A204.1 (cell line): ENCODE results near the gene DQX1.
A peak's percentile ranks its signal among the peaks of the same experiment; 100 is the strongest.
"Not testable (repeated sequence)": the region's sequence is repeated elsewhere in the genome, so short reads cannot be mapped to it uniquely, and the experiment has no call there.

Experiments used
- FAIRE-seq: peaks from 2 replicates; lab custom pipeline; 2012; peaks lifted over from hg19 to GRCh38; lab: Jason Lieb, UNC

The DQX1 gene

DNA sequence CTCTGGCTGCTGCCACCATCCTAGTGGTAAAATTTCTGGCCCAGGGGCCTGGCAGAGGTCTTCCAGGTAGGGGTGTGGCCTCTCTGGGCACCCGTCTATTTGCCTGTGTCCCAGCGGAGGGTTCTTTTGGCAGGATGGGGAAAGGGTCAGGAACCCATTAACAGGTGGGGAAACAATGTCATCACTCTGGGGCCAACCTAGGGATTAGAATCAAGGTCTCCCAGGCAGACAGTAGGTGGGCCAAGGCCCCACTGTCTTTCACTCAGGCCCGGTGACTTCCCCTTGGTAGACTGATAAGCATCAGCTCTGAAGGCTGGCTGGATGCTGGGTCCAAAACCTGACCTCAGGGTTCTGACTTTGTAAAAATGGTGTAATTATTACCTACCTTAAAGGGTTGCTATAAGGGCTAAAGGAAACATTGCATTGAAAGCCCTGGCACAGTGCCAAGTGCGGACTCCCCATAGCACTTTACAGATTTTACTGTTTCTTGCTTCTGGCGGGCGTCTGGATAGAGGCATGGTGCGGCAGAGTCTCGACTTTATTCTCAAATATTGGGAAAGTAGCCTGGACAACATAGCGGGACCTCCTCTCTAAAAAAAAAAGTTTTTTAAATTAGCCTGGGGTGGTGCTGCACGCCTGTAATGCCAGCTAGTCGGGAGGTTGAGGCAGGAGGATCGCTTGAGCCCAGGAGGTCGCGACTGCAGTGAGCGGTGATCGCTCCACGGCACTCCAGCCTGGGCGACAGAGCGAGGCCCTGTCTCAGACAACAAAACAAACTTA, 28.8 kb downstream of the DQX1 start:
- FAIRE-seq = no peak

DNA sequence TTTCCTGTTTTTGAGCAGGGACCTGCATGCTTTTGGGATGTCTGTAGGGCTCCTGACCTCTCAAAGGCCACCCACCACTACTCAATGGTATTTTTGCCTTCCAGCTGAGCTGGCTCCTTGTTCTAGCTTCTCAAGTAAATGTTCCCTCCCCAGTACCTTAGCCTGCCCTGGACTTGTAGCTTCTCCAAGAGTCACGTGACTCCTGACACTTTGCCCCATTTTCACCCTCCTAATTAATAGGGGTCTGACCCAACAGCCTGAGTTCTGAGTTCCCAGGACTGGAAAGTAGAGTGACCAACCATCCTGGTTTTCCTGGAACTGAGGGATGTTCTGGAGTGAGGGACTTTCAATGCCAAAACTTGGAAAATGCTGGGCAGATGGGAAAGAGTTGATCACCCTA, 30.6 kb downstream of the DQX1 start:
- FAIRE-seq = no peak

DNA sequence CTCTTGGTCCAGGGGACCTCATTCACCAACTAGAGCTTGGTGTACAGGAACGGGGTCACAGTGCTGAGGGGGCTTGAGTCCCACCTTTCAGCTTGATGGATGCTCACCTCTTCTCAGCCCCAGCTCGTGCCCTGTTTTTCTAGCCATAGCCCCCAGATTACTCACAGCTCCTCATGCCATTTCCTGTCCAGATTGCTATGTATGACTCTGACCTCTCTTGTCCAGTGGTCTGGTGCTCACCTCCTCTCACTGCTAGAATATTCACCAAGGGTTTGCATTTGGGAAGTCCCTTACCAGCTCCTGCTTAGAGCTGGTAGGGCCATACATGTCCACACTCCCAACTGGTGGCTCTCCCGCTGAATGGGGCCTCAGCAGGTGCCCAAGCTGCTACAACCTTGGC, 32.5 kb downstream of the DQX1 start:
- FAIRE-seq = no peak

DNA sequence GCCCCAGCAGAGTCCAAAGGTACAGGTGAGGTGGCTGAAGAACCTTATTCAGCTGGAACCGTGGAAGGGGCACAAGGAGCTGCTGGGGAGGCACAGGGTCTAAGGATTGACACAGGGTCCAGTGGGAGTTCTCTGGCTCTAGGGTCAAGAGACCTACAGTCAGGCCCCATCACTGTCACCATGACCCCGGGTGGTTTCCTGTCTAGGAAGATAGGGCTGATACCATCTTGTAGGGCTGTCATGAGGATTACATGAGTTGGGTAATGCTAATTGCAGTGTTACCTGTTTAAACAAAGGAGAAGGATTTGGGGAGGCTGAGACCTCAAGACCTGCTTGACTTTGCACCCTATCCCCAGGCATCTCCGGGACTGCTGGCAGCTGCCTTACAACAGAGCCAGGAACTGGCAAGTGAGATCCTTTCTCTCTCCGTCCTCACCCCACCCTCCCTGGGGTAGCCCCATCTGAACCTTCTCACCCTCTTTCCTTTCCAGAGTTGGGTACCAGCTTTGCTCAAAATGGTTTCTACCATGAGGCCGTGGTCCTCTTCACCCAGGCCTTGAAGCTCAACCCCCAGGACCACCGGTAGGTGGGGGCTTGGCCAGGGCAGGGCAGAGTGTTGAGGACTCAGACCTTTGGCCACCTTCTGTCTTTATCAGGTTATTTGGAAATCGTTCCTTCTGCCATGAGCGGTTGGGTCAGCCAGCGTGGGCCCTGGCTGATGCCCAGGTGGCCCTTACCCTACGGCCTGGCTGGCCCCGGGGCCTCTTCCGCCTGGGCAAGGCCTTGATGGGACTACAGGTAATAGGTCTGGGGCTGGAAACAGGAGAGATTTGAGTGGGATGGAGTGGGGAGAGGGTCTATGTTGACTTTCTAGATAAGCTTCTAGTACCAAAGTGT, 34.1 kb downstream of the DQX1 start:
- no peak for FAIRE-seq

DNA sequence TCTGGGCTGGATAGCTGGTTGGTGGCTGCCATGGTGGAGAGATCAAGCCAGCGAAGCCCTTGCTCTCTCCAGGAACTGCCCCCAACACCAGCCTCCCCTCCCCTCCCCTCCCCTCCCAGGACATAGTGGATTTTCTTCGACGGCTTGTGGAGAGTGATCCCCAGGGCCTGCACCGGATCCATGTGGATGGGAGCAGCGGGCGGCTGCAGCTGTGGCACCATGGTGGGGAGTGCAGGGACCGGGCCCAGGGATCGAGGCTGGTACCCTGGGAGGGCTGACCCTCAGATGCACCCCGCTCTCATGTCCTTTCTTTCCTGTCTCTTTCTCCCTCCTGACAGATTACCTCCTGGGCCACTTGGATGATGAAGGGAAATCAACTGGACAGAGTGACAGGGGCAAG, 36.1 kb downstream of the DQX1 start:
- FAIRE-seq = no peak

DNA sequence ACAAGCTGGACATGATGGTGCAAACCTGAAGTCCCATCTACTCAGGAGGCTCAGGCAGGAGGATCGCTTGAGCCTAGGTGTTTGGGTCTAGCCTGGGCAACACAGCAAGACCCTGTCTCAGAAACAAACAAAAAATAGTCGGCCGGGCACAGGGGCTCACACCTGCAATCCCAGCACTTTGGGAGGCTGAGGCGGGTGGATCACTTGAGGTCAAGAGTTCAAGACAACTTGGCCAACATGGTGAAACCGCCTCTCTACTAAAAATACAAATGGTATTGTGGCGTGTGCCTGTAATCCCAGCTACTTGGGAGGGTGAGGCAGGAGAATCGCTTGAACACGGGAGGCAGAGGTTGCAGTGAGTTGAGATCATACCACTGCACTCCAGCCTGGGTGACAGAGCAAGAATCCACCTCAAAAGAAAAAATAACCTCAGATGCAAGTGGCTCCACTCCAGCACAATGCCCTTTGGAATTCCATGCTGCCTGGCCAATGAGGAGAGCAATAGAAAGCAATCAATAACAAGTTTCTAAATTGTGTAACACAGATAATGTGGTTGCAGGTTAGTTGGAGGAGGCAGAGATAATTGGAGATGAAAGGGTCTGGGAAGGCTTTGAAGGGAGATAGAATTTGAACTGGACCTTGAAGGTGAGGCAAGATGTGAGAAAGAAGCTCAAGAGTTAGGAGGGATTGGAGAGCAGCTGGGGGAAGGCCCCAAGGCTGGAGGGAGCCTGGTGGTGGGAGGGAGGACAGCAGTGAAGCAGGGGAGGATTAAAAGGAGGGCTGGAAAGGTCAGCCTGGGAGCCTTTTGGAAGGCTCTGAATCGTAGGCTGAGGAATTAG, 37.2 kb downstream of the DQX1 start:
- no peak for FAIRE-seq

DNA sequence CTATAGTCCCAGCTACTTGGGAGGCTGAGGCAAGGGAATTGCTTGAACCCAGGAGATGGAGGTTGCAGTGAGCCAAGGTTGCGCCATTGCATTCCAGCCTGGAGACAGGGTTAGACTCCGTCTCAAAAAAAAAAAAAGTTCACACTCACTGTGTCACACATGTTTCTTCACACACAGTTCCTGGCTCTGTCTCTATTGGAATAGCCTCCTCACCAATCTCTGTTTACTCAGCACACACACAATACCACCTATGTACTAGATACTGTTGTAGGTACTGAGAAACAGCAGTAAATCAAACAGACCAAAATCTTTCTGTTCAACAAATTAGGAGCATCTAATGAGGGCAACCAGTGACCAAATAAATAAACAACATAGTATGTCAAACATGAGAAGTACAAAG, 39.9 kb downstream of the DQX1 start:
- no peak for FAIRE-seq

DNA sequence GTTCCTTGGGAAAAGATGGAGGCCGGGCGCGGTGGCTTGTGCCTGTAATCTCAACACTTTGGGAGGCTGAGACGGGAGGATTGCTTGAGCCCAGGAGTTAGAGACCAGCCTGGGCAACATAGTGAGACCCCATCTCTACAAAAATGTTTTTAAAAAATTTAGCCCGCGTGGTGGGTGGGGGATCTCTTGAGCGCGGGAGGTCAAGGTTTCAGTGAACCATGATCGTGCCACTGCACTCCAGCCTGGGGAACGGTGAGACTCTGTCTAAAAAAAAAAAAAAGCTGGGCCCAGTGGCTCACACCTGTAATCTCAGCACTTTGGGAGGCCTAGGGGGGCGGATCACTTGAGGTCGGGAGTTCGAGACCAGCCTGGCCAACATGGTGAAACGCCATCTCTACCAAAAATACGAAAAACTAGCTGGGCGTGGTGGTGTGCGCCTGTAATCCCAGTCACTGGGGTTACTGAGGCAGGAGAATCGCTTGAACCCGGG, 42.3 kb downstream of the DQX1 start:
- not testable (repeated sequence) for FAIRE-seq

DNA sequence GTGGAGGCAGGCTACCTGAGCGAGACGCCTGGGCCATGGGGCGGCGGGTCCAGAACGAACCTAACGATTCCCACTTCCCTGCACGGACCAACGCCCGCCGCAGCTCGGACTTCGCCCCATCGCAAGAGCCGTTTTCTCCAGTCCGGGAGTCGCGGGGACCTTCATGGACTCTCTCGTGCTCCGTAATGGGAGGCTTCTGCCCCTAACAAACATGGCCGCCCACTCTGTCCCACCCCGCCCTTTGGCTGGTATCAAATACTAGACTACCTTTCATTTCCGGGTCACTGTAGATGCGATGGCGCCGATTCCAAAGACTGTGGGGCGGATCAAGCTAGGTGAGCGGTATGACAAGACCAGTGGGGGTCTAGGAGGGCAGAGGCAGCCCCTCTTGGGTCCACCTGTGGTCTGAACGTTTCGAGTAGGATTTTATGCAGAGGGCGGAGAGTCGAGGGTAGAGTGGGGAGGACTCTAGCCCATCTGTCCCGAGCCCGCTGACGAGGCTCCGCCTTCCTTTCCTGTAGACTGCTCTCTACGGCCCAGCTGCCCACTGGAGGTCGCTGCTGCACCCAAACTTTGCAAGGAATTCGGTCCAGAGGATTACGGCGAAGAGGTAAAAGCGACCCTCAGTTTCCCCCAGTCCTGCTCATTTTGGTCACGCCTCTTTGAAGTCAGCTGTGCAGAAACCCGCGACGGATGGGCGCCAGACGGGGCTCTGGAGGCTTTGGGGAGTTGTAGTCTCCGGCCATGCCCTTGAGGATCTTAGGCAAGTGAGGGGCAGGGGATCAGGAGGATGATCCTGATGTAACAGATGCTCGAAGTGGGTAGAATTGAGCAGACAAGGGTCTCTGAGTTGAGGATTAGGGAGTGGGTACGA, 43.0 kb downstream of the DQX1 start, which contains the start of the genes CCDC142 and TTC31:
Gene CCDC142, minus strand, starts transcription at position 198 of the 874 bp plus-strand sequence. Its CDS starts 161 bp downstream, at position 37.
Gene TTC31, plus strand, starts transcription at position 281 of the 874 bp plus-strand sequence. Its CDS starts 15 bp downstream, at position 296.
- FAIRE-seq = peak; percentile 57

DNA sequence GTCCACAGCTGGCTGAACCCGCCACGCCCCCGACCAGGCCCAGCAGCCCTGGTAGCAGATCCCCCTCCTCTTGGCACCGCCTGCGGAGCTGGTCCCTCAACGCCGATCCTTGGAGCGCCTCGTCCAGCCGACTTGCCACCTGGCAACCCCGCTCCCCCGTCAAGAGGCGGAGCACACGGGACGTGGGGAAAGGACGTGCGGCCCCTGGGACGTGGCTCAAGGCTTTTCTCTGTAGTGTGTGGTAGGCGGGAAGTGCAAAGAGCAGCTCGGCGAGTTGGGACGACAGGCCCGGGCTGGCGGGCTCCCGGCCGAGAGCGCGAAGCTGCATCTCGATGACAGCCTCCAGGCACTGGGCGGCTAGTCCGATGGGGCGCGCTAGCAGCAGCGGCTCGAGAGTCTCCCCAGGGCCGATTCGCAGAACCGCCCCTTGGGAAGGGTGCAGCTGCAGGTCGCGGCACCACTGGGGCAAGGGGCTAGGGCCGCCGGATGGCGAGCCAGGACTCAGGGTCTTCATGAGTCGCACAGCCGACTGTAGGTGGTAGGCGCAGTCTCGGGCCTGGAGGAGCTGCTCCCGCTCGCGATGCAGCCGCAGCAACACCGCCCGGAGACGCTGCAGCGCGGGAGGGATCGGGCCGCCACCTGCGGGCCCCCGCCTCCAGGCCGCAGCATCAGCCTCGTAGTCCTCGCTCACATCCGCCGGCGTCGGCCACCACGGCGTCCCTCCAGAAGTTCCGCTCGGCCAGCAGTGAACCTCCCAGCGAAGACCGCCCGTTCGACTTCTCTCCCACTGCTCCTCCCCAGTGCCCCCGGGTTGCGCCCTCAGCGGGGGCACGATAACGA, 43.9 kb downstream of the DQX1 start:
- no peak for FAIRE-seq

DNA sequence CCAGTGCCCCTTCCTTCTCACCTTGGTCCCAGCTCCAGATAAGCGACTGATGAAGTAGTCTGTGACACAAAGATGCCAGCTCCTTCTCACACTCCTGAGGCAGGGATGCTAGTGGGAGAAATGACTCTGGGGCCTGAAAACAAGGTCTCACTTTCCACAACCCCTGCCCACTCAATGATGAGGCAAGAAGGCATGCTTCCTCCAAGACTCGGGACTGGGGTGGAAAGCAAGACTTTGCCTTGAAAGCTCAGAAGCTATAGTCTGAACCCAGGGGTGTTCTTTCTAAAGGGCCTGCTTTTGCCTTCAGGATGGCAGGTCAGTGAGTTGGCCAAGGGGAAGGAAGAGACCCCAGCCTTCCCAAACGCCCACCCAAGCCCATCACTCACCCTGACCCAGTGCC, 44.6 kb downstream of the DQX1 start:
- no peak for FAIRE-seq

DNA sequence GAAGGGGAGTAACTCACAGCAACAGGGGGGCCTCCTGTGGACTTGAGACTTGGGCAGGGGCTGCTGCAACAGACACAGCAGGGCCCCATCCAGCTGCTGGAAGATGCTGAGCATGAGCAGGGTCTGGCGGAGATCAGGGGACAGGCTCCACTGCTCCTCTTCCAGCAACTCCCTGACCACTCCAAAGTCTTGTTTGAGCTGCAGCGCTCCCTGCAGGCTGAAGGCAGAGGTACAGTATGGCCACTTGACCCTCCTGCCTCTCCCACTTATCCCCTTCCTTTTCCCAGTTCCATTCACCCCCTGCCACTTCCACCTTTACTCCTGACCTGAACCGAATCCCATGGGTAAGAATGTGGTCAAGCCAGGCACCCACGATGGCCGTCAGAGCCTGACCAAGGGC, 51.1 kb downstream of the DQX1 start:
- FAIRE-seq = no peak

DNA sequence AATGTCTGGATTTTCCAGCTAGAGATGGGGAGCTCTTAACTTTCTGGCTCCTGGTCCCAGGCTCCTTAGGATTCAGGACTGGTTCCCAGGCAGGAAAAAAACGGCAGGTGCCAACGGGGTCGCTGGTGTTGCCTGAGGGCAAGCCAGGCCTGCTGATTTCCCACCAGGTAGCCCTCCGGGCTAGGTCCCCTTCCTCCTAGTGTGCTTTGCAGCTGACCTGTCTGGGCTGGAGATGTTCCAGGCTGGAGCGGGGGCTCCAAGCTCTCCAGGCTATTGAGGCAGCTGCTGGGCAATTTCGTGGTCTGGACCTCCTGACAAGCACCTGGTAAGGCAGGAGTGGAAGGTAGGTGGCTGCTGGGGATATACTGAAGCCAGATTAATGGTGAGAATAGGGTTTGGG, 51.5 kb downstream of the DQX1 start:
- no peak for FAIRE-seq

DNA sequence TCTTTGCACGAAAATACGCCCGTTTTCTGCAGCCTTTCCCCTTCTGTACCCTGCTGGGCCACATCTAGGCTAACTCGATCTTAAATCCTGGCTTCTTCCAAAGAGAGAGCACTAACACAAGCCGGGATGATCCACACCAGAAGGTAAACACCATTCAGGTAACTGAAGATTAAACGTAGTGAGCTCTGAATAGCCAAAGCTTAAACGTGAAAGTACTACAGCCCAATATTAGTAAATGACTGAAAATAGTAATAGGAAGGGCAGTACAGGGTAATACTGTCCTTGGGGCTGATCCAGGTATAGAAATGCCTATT, 53.1 kb downstream of the DQX1 start:
- FAIRE-seq = no peak

DNA sequence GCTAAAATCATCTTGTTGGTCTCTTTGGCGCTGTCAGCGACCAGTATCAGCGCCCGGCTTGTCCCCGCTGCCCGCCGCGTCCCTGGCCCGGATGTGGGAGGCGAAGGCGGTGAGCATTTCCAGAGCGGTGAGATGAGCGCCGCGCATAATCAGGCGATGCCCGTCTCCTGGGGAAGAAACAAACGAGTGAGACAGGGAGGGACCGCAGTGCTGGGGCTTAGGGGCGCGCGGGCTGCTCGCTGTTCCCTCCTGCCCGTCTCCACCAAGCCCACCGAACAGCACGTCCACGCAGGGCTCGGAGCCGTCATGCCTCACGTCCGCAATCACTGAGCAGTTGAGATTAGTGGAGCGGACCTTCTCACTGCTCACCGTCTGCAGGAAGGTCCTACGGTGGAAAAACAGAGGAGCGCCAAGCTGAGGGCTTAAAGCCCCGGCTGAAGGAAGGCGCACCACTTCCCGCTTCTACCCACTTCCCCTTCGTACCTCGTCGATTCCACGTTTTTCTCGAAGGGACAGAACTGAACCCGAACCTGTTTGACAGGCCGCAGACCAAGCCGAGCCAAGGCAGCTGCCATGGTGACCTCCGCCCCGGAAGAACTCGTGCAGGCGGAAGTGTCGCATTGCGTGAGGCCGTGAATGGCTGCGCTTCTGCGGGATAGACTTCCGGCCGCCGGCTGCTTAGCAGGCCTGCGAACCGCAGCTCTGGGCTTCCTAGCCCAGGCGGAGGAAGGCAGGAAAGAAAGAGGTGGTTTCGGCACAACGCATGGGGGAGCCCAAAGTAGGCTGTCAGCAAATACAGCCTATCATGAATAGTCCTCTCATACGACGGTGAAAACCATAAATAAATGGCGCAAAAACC, 53.7 kb downstream of the DQX1 start, which contains the start of gene MRPL53:
Gene MRPL53, minus strand, starts transcription at position 595 of the 859 bp plus-strand sequence. Its CDS starts 20 bp downstream, at position 575.
- no peak for FAIRE-seq

DNA sequence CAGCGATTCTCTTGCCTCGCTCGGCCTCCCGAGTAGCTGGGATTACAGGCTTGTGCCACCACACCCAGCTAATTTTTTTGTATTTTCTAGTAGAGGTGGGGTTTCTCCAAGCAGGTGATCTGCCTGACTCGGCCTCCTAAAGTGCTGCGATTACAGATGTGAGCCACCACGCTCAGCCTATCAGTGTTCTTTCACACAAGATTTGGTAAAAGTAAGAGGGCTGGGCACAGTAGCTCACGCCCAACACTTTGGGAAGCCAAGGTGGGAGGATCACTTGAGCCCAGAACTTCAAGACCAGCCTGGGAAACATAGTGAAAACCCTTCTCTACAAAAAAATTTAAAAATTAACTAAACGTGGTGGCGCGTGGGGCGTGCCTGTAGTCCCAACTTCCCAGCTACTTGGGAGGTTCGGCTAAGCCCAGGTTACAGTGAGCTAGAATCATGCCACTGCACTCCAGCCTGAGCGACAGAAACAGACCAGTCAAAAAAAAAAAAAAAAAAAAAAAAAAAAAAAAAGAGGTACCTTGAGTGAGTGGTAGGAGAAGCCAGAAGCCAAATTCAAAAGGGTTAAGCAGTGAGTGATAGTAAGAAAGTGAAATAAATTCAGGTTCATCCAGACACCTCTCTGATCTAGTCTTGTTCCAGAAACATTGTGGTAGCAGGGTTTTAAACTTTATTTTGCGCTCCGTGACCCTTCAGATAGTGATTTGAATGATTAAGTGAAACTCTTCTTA, 54.5 kb downstream of the DQX1 start:
- FAIRE-seq = no peak

DNA sequence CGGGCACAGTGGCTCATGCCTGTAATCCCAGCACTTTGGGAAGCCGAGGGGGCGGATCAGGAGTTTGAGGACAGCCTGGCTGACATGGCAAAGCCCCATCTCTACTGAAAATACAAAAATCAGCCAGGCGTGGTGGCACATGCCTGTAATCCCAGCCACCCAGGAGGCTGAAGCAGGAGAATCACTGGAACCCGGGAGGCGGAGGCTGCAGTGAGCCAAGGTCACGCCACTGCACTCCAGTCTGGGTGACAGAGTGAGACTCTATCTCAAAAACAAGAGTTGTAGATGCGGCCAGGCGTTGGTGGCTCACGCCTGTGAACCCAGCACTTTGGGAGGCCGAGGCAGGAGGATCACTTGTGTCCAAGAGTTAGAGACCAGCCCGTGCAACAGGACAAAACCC, 55.3 kb downstream of the DQX1 start:
- FAIRE-seq = not testable (repeated sequence)
